Muscle of back (tissue), 11 donors: ENCODE results near the gene CAPZB. TPM values are rescaled to one million over a fixed set of nuclear protein-coding genes. Genes with fewer than 3 reads are reported as not detected.

Experiments
- DNase-seq, 3 donors: peaks; one replicate each; pipeline versions ENCODE4 v3.0.0 to v3.0.0-alpha.2; 2013
- polyA plus RNA-seq, 10 donors: library from polyadenylated mRNA; unstranded; fragments of 120-200 nt; gene quantifications; one replicate each; pipeline ENCODE4 v1.2.1, GENCODE V29; 2013; ENCODE audit not compliant: insufficient read length in 10 of 10

The CAPZB gene
- polyA plus RNA-seq, 10 donors: 218 to 290 (median 246) TPM

DNA sequence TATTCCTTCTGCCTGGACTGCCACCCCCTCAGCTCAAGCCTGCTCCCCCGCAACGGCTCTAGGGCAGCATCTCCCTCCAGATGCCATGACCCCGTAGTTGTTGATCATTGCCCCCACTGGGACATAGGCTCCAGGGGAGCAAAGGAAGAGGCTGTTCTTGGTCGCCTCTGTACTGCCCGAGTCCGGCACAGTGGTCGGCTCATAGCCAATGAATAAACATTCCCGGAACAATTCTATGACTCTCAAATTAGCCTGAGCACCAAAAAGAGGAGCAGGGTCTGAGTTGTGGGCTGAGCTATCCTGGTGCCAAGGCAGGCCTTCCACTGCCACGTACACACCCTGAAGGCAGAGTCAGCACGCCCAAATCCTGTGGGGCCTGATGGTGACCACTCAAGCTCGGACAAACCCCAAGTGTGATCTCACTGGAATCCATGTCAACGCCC is 33.1 kb downstream of the CAPZB start:
- no peak for DNase-seq

DNA sequence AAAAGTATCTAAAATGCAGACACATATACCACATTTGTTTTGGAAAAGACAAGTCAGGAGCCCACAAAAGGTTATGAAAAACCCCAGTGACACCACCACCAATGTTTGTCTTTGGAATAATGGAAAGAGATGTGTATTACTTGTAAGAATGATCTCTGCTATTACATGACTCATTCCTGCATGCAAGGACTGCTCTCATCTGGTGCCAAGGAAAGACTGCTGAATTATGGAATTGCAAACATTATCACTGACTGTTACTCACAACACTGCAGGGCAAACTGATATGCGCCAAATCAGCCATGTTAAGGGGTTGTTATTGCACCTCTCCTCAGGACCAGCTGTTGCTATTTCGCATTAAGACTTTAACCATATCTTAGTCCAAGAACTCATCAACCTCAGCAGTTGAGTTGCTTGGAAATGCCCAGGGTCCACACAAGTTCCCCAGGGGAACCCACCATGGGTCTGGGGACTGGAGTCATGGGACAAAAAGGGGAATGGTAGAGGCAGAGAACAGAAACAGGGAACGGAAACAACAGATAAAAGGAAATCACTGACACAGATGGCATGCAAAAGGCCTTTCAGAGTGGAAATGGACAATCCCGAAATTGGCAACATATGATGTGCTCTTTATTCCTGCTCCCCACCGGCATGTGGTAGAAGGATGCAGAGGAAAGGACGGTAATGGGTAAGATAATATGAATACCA is 34.4 kb downstream of the CAPZB start:
- peak in 2 of 3 donors; percentile 78 to 86 for DNase-seq

DNA sequence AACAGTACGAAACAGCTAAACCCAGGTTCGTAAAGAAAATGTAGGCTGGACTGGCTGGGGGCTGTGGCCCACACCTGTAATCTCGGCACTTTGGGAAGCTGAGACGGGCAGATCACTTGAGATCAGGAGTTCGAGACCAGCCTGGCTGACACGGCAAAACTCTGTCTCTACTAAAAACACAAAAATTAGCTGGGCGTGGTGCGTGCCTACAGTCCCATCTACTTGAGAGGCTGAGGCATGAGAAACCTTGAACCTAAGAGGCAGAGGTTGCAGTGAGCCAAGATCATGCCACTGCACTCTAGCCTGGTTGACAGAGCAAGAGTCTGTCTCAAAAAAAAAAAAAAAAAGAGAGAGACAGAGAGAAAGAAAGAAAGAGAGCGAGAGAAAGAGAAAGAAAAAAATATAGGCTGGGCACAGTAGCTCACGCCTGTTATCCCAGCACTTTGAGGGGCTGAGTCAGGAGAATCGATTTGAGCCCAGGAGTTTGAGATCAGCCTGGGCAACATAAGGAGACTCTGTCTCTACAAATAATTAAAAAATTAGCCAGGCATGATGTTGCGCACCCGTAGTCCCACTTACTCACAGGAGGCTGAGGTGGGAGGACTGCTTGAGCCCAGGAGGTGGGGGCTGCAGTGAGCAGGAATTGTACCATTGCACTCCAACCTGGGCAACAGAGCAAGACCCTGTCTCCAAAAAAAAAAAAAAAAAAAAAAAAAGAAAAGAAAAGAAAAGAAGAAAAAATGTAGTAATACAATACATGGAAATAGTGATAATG is 35.7 kb downstream of the CAPZB start:
- no peak for DNase-seq

GRCh38 chr1:19448491-19449439 is 36.6 kb downstream of the CAPZB start:
- peak; percentile 74 to 84 (median 80) for DNase-seq

- DNase-seq: no peak
These were observed 37.8 kb downstream of the CAPZB start for GRCh38 chr1:19447550-19447949.

- no peak for DNase-seq
These were observed 39.7 kb downstream of the CAPZB start for GRCh38 chr1:19445417-19446342.

- no peak for DNase-seq
These were observed 40.9 kb downstream of the CAPZB start for GRCh38 chr1:19444296-19445021.

GRCh38 chr1:19443326-19443725 is 42.0 kb downstream of the CAPZB start:
- DNase-seq: peak in 2 of 3 donors; percentile 76 to 86

DNA sequence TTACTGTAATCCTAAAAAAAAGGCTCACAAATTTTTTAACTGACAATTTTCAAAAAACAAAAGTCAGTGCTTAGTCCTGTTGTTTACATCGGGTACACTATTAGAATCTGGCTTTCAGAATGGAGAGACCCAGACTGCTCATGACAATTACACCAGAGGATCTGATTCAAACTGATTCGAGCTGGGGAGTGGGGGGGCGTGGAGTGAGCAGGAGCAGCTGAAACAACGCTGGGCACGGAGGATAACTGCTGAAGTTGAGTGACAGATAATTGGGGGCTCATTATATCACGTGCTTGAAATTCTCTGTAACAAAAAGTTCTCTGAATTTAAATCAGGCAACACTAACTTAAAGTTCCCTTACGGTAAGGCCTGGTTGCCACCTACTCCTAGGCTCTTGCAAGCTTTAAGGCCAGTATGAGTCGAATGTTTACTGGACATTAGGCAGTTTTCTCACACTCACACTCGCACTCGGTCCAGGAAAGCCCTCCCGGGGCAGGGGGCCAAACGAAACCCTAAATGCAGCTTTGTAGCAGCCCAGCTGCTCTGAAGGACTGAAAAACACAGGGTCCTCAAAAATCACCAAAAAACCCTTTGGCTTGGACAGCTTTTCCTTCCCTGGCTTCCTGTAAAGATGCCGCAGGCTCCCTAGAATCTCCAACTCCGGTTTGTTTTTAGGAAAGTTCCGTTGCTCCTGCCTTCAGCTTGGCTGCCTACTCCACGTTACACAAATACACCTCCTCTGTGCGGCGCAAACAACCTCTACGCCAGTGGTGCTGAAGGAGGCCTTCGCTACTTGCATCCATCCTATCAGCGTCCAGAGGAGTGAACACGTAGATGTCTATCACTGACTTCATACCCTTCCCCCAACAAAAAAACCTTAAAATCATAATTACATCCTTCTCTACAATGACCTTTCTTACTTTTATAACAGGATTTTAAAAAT is 42.9 kb downstream of the CAPZB start:
- DNase-seq: peak in 1 of 3 donors; percentile 67

DNA sequence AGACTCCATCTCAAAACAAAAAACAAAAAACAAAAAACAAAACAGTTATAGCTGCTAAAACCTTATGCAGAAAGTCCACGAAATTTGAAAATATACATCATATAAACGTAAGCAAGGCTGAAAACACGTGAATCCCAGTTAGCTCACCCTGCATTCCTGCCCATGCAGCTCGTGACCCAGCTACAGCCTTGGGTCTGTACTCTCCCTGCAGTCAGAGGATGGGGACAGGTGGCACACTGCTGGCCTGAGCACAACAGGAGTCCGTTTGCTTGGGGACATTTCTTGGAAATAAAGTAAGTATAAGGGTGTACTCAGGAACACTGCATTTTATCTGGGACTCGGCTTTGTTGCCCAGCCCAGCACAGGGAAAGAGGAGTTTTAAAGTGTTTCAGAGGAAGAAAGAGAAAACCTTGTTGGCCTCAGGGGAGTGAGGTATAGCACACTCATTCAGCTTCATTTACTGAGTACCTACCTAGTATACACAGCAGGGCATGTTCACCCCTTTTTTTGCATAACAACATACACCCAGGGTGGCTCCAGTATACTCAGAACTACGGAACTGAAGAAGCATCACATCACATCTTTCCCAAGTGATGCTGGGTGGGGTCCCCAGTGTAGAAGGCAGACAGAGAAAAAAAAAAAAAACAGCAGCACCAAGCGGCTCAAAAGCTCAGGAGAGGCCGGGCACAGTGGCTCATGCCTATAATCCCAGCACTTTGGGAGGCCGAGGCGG is 44.1 kb downstream of the CAPZB start:
- no peak for DNase-seq

DNA sequence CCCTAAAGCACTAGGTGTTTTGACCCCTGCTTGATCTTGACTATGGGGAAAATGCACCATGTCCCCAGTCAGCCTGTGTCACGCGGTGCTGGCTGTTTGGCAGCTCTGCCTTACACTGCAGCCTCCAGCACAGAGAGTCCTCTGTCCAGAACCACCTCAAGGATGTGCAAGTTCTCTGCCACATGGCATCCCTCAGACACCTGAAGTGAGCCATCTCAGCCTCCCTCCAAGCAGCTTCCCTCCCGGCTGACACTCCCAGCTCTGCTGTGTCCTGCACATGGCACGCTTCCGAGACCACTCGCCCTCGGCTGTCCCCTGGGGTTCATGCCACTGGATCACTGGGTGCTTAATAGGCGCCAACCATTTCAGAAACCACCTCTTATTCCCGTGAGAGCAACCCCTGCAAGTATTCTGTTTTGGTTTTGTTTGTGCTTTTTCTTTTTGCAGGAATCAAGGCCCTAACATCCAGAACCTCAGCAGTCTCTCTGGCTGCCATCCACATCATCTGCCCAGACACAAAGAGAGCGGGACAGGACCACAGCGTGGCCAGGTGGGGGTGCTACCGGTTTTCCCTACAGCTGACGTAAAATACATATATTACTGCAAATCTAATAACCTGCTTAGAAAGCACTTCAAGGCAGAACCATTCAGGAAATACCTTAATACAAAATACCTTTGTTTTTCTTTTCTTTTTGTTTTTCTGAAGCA is 45.7 kb downstream of the CAPZB start:
- DNase-seq: peak in 1 of 3 donors; percentile 56

GRCh38 chr1:19438516-19439195 is 46.7 kb downstream of the CAPZB start:
- peak in 1 of 3 donors; percentile 75 for DNase-seq

DNA sequence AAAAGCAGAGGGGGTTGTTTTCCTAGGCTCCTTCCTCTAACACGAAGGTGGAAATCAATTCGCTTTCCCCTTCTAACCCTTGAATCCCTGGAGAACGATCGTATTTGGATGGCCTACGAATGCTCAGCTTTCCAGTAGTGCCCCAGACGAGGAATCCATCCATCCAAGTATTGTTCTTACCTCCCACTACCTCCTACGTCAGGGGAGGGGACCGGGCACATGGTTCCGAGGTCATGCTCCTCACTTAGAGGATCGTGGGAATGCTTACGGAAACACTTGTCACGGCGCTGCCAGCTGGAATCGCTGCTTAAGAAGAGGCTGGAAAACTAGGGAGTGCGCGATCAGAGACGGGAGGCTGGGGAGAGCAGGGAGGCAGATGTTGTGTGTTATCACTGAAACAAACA is 47.4 kb downstream of the CAPZB start:
- DNase-seq: peak; percentile 77 to 93 (median 89)

GRCh38 chr1:19436716-19437476 is 48.4 kb downstream of the CAPZB start:
- DNase-seq: peak in 1 of 3 donors; percentile 68

- no peak for DNase-seq
These were observed 49.4 kb downstream of the CAPZB start for GRCh38 chr1:19435851-19436455.

DNA sequence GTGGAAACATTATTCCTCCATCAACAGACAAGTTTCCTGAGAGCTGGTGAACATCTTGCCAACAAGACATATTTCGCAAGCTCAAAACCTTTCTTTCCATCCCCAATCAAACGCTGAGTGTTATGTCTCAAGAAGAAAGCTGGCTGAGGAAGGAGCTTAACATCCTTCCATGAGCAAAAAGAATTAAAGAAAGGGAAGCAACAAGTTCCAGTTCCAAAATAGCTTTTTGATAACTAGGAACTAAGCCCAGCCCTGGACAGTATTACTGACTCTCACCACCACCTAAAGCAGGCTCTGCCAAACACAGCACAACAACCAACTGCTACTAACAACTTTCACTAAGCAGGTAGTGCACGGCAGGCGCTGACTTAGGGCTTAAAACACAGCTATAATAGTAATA is 50.2 kb downstream of the CAPZB start:
- peak in 2 of 3 donors; percentile 76 to 87 for DNase-seq
